ENCODE data around the gene KDSR. TPM values are rescaled to one million over a fixed set of nuclear protein-coding genes. Genes with fewer than 3 reads are reported as not detected.

KDSR gene
- total RNA-seq, 1 experiment from 2014 or later: 29.8 TPM

GRCh38 chr18:63322908-63323634 is 43.9 kb downstream of the KDSR start:
- no TSS peak for BruUV-seq (replicated peaks)
- Histone ChIP-seq H3K9me3 (ENCODE audit: control insufficient read depth, insufficient read depth, low read depth, low read length) (no peaks in the 10 kb centered on the region), H3K27ac (ENCODE audit: low read length) (no peak overlapping the region), H3K36me3 (ENCODE audit: control insufficient read depth, insufficient read depth, low read length) (peaks cover 2% of the 10 kb centered on the region; the same call in 1 of the 2 replicates), H3K27me3 (ENCODE audit: control insufficient read depth, insufficient read depth, low read length) (peaks cover 9% of the 10 kb centered on the region), H3K4me3 (ENCODE audit: low read depth in 2 of 2, low read length in 2 of 2) (no peak overlapping the region), H3K4me1 (ENCODE audit: control insufficient read depth, insufficient read depth, low read length) (peaks cover 6% of the 10 kb centered on the region; the same call in 1 of the 2 replicates)
- no peak for ATAC-seq
- TF ChIP-seq CTCF (IDR thresholded peaks at IDR 0.05) (peak; percentile 68), SIN3A (IDR thresholded peaks at IDR 0.05; ENCODE audit: borderline replicate concordance, insufficient read depth, low read depth, low read length) (no peak), TCF7L2 (IDR thresholded peaks at IDR 0.05; ENCODE audit: low read depth, low read length) (no peak)
- TF ChIP-seq, protein P1, sequence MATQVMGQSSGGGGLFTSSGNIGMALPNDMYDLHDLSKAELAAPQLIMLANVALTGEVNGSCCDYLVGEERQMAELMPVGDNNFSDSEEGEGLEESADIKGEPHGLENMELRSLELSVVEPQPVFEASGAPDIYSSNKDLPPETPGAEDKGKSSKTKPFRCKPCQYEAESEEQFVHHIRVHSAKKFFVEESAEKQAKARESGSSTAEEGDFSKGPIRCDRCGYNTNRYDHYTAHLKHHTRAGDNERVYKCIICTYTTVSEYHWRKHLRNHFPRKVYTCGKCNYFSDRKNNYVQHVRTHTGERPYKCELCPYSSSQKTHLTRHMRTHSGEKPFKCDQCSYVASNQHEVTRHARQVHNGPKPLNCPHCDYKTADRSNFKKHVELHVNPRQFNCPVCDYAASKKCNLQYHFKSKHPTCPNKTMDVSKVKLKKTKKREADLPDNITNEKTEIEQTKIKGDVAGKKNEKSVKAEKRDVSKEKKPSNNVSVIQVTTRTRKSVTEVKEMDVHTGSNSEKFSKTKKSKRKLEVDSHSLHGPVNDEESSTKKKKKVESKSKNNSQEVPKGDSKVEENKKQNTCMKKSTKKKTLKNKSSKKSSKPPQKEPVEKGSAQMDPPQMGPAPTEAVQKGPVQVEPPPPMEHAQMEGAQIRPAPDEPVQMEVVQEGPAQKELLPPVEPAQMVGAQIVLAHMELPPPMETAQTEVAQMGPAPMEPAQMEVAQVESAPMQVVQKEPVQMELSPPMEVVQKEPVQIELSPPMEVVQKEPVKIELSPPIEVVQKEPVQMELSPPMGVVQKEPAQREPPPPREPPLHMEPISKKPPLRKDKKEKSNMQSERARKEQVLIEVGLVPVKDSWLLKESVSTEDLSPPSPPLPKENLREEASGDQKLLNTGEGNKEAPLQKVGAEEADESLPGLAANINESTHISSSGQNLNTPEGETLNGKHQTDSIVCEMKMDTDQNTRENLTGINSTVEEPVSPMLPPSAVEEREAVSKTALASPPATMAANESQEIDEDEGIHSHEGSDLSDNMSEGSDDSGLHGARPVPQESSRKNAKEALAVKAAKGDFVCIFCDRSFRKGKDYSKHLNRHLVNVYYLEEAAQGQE (IDR thresholded peaks at IDR 0.05; ENCODE audit: insufficient read depth in 1 of 2, low read depth in 2 of 2, low read length in 1 of 2): no peak
- intact Hi-C loops (cut with micrococcal nuclease; ENCODE audit: unreplicated experiment) (loop anchor here (1.0 to 2.0 kb wide), 2 partner anchors 192 to 307 kb away; no protein-coding TSS in a partner anchor), in situ Hi-C loops (cut with HindIII; ENCODE audit: low pct_unique_long_range_greater_than_20kb, low sequenced_read_pairs) (no loop called here)
- DNase-seq (ENCODE audit: low read depth, low spot score): peak; percentile 32
- CTCF ChIA-PET: interaction anchor here (0.7 to 1.3 kb wide), 2 partner anchors 177 to 307 kb away, joined by 3 to 15 read pairs; no protein-coding TSS in a partner anchor
- POLR2A ChIA-PET: interaction anchor here (0.7 kb wide), 1 partner anchor 28 kb away, joined by 5 read pairs; no protein-coding TSS in a partner anchor

DNA sequence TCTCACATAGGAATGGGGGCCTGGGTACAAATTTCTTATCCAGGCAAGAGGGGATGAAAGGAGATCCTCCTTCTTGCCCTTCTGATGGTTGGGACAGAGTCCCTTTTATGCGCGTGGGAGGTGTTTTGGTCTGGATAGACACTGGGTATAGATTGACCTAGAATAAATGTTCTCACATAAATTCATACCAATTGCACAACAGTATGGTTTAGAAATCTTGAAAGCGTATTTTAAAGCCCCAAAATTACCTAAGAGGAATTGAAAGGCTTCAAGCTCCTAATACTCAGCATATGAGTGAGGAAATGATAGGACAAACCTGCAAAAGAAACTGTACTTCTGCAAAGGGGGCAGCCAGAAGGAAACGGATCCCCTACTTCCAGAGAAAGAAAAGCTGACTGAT is 44.8 kb downstream of the KDSR start:
- in situ Hi-C loops (cut with HindIII; ENCODE audit: low pct_unique_long_range_greater_than_20kb, low sequenced_read_pairs): no loop called here
- intact Hi-C loops (cut with micrococcal nuclease; ENCODE audit: unreplicated experiment): loop anchor here (2.0 kb wide), 1 partner anchor 191 kb away; no protein-coding TSS in a partner anchor
- Histone ChIP-seq H3K4me1 (ENCODE audit: control insufficient read depth, insufficient read depth, low read length) (peaks cover 6% of the 10 kb centered on the region; the same call in 1 of the 2 replicates), H3K36me3 (ENCODE audit: control insufficient read depth, insufficient read depth, low read length) (peaks cover 2% of the 10 kb centered on the region; the same call in 1 of the 2 replicates), H3K9me3 (ENCODE audit: control insufficient read depth, insufficient read depth, low read depth, low read length) (no peaks in the 10 kb centered on the region), H3K27me3 (ENCODE audit: control insufficient read depth, insufficient read depth, low read length) (peaks cover 12% of the 10 kb centered on the region), H3K27ac (ENCODE audit: low read length) (no peak overlapping the region), H3K4me3 (ENCODE audit: low read depth in 2 of 2, low read length in 2 of 2) (no peak overlapping the region)
- no peak for TF ChIP-seq CTCF (IDR thresholded peaks at IDR 0.05)
- TF ChIP-seq, protein P1 (IDR thresholded peaks at IDR 0.05; ENCODE audit: insufficient read depth in 1 of 2, low read depth in 2 of 2, low read length in 1 of 2): no peak
- TF ChIP-seq POLR2AphosphoS5 (IDR thresholded peaks at IDR 0.05; ENCODE audit: low read depth, low read length): no peak
- TF ChIP-seq TCF7L2 (IDR thresholded peaks at IDR 0.05; ENCODE audit: low read depth, low read length): no peak
- TF ChIP-seq SIN3A (IDR thresholded peaks at IDR 0.05; ENCODE audit: borderline replicate concordance, insufficient read depth, low read depth, low read length): no peak
- ChIA-PET POLR2A (no interaction called here), CTCF (interaction anchor here (0.7 to 1.3 kb wide), 2 partner anchors 306 to 1469 kb away, joined by 6 to 15 read pairs; no protein-coding TSS in a partner anchor)
- BruUV-seq (replicated peaks): no TSS peak
- ATAC-seq (no peak), DNase-seq (ENCODE audit: low read depth, low spot score) (no peak)
